Measurements from ENCODE around the gene PRR12.

PRR12 gene

GRCh38 chr19:49646586-49646985 is 55.6 kb downstream of the PRR12 start:
- no peak for DNase-seq

GRCh38 chr19:49651029-49651819 is 60.2 kb downstream of the PRR12 start:
- DNase-seq: no peak

GRCh38 chr19:49651820-49652550 is 61.0 kb downstream of the PRR12 start:
- no peak for DNase-seq

- DNase-seq: no peak
Measured at GRCh38 chr19:49652551-49653465, 61.8 kb downstream of the PRR12 start.

- DNase-seq: no peak
Measured at GRCh38 chr19:49653466-49653806, 62.5 kb downstream of the PRR12 start.

- DNase-seq: no peak
Measured at GRCh38 chr19:49654581-49654980, 63.6 kb downstream of the PRR12 start.

GRCh38 chr19:49655570-49656455 is 64.8 kb downstream of the PRR12 start:
- no peak for DNase-seq

- no peak for DNase-seq
Measured at GRCh38 chr19:49656456-49657109, 65.6 kb downstream of the PRR12 start.

GRCh38 chr19:49657493-49658138 is 66.6 kb downstream of the PRR12 start:
- DNase-seq: no peak

GRCh38 chr19:49658139-49658517 is 67.1 kb downstream of the PRR12 start:
- no peak for DNase-seq

GRCh38 chr19:49658566-49659442 is 67.8 kb downstream of the PRR12 start:
- no peak for DNase-seq

GRCh38 chr19:49660338-49660961 is 69.5 kb downstream of the PRR12 start:
- DNase-seq: no peak

GRCh38 chr19:49662011-49662410 is 71.0 kb downstream of the PRR12 start:
- no peak for DNase-seq

GRCh38 chr19:49663224-49663623 is 72.2 kb downstream of the PRR12 start:
- no peak for DNase-seq

- DNase-seq: peak; percentile 84 to 94
Measured at GRCh38 chr19:49664171-49665035, 73.4 kb downstream of the PRR12 start.

GRCh38 chr19:49665036-49665350 is 74.0 kb downstream of the PRR12 start:
- DNase-seq: no peak

GRCh38 chr19:49665351-49666119 is 74.6 kb downstream of the PRR12 start, which contains the start of the genes BCL2L12 and IRF3:
TSS of gene BCL2L12 (plus strand) at chr19:49665933. CDS start at chr19:49666693, 760 bp downstream.
TSS of gene IRF3 (minus strand) at chr19:49665857. CDS start at chr19:49664838, 1,019 bp downstream.
- peak; percentile 98 to 99 for DNase-seq

GRCh38 chr19:49666120-49666444 is 75.1 kb downstream of the PRR12 start:
- DNase-seq: no peak

Measured in stimulated activated CD4-positive, alpha-beta T cell treated with anti-CD3 and anti-CD28 coated beads, Interleukin-4, amount 100 ng/mL, for 4 hours (primary cell).